GM06990 (cell line): ENCODE results near the gene RHD.

Source experiments
- DNase-seq: peaks from one replicate; pipeline ENCODE4 v3.0.0-alpha.2; 2011; ENCODE audit not compliant: insufficient read length; ENCODE audit errors: extremely low read depth
- H3K27me3 ChIP-seq: replicated peaks from 2 replicates; pipeline ENCODE4 v1.6.0; 2011; ENCODE audit warnings: low read length; ENCODE audit not compliant: control insufficient read depth, insufficient read depth
- H3K36me3 ChIP-seq: 2 replicates; pipeline ENCODE4 v1.5.1; 2011; ENCODE audit warnings: low read length; ENCODE audit not compliant: control insufficient read depth, insufficient read depth
- H3K4me3 ChIP-seq: replicated peaks from 2 replicates; pipeline ENCODE4 v1.5.1; 2011; ENCODE audit warnings: low read depth, mild to moderate bottlenecking, control low read depth, low read length
- CTCF ChIP-seq: IDR thresholded peaks from 2 replicates; pipeline ENCODE4 v1.5.1; 2011; ENCODE audit warnings: low read length, control low read depth, mild to moderate bottlenecking, inconsistent platforms; ENCODE audit not compliant: insufficient read depth, poor library complexity, severe bottlenecking

Gene RHD

GRCh38 chr1:25246600-25247023, 25.7 kb upstream of the RHD start:
- no peak for DNase-seq
- Histone ChIP-seq H3K36me3 (peaks cover 10% of the 10 kb centered on the region), H3K4me3 (peak overlapping the region; percentile 88), H3K27me3 (no peaks in the 10 kb centered on the region)
- TF ChIP-seq CTCF = peak; percentile 1

- H3K36me3 ChIP-seq = peaks cover 10% of the 10 kb centered on the region
- H3K27me3 ChIP-seq = no peaks in the 10 kb centered on the region
- H3K4me3 ChIP-seq = peak within 1 kb of the TSS; percentile 88
- DNase-seq = peak; percentile 98
- no peak for TF ChIP-seq CTCF
These were observed 25.1 kb upstream of the RHD start, which contains the start of gene RSRP1 for GRCh38 chr1:25247024-25247828. TSS of gene RSRP1 (minus strand) at chr1:25247454. CDS start at chr1:25246963, 491 bp downstream.

- no peak for DNase-seq
These were observed 24.2 kb upstream of the RHD start for GRCh38 chr1:25247829-25248754.

GRCh38 chr1:25253911-25254310, 18.4 kb upstream of the RHD start:
- no peak overlapping the region for H3K4me3 ChIP-seq
- no peaks in the 10 kb centered on the region for H3K27me3 ChIP-seq
- DNase-seq = no peak
- TF ChIP-seq CTCF = no peak
- no peaks in the 10 kb centered on the region for H3K36me3 ChIP-seq

More at GRCh38 chr1:25247829-25248754, 24.2 kb upstream of the RHD start:
- Histone ChIP-seq H3K36me3 (peaks cover 6% of the 10 kb centered on the region), H3K4me3 (peak overlapping the region; percentile 88), H3K27me3 (no peaks in the 10 kb centered on the region)
- TF ChIP-seq CTCF = peak; percentile 45

- Histone ChIP-seq H3K36me3 (no peaks in the 10 kb centered on the region), H3K27me3 (no peaks in the 10 kb centered on the region), H3K4me3 (no peak overlapping the region)
- DNase-seq = no peak
- no peak for TF ChIP-seq CTCF
These were observed 16.4 kb upstream of the RHD start for GRCh38 chr1:25255706-25256577.
